Measurements from ENCODE around the gene ANO3. TPM values are rescaled to one million over a fixed set of nuclear protein-coding genes. Genes with fewer than 3 reads are reported as not detected.

The ANO3 gene
- total and polyA plus RNA-seq, 4 donors = 0.02 to 0.63 (median 0.16) TPM

- 43 to 46% methylated on average over 2 of the region's 2 CpGs for WGBS, 2 donors
- peaks cover 0 to 3% (median 0%) of the 10 kb centered on the region in 3 donors for H3K27me3 ChIP-seq (ENCODE audit: control insufficient read depth in 3 of 3, insufficient read depth in 3 of 3, low read length in 2 of 3)
Observed at GRCh38 chr11:26549176-26549575, 217.2 kb downstream of the ANO3 start.

GRCh38 chr11:26550022-26550421 is 218.1 kb downstream of the ANO3 start:
- Histone ChIP-seq H3K36me3 (ENCODE audit: control insufficient read depth in 4 of 4, insufficient read depth in 4 of 4, low read length in 4 of 4) (no peaks in the 10 kb centered on the region), H3K27ac (ENCODE audit: low read depth in 1 of 2, low read length in 1 of 2) (no peak overlapping the region), H3K4me3 (no peak overlapping the region), H3K9me3 (ENCODE audit: control insufficient read depth in 4 of 4, insufficient read depth in 3 of 4, low read length in 3 of 4) (no peaks in the 10 kb centered on the region), H3K4me1 (ENCODE audit: control insufficient read depth in 5 of 5, insufficient read depth in 5 of 5, low read length in 5 of 5) (no peaks in the 10 kb centered on the region), H3K9ac (ENCODE audit: insufficient read depth in 1 of 2, low read length in 2 of 2) (no peak overlapping the region), H3K27me3 (ENCODE audit: control insufficient read depth in 3 of 3, insufficient read depth in 3 of 3, low read length in 2 of 3) (peaks cover 0 to 3% (median 0%) of the 10 kb centered on the region in 3 donors)
- no peak for TF ChIP-seq CTCF (IDR thresholded peaks at IDR 0.05; ENCODE audit: control extremely low read depth, extremely low read depth)
- 79 to 83% methylated on average over 1 of the region's 1 CpG for WGBS, 2 donors
- ATAC-seq (ENCODE audit: insufficient read depth, low FRiP score) (no peak), DNase-seq (no peak)

More at GRCh38 chr11:26549176-26549575, 217.2 kb downstream of the ANO3 start:
- no peak for DNase-seq
- TF ChIP-seq CTCF (IDR thresholded peaks at IDR 0.05; ENCODE audit: control extremely low read depth, extremely low read depth) = no peak
- no peak for ATAC-seq (ENCODE audit: insufficient read depth, low FRiP score)
- H3K36me3 ChIP-seq (ENCODE audit: control insufficient read depth in 4 of 4, insufficient read depth in 4 of 4, low read length in 4 of 4) = no peaks in the 10 kb centered on the region
- no peaks in the 10 kb centered on the region for H3K9me3 ChIP-seq (ENCODE audit: control insufficient read depth in 4 of 4, insufficient read depth in 3 of 4, low read length in 3 of 4)
- no peak overlapping the region for H3K4me3 ChIP-seq
- H3K27ac ChIP-seq (ENCODE audit: low read depth in 1 of 2, low read length in 1 of 2) = no peak overlapping the region
- no peak overlapping the region for H3K9ac ChIP-seq (ENCODE audit: insufficient read depth in 1 of 2, low read length in 2 of 2)
- no peaks in the 10 kb centered on the region for H3K4me1 ChIP-seq (ENCODE audit: control insufficient read depth in 5 of 5, insufficient read depth in 5 of 5, low read length in 5 of 5)

- H3K4me1 ChIP-seq (ENCODE audit: control insufficient read depth in 5 of 5, insufficient read depth in 5 of 5, low read length in 5 of 5) = no peaks in the 10 kb centered on the region
- H3K27me3 ChIP-seq (ENCODE audit: control insufficient read depth in 3 of 3, insufficient read depth in 3 of 3, low read length in 2 of 3) = peaks cover 0 to 3% (median 0%) of the 10 kb centered on the region in 3 donors
- DNase-seq = peak in 1 of 3 donors; percentile 23
- H3K36me3 ChIP-seq (ENCODE audit: control insufficient read depth in 4 of 4, insufficient read depth in 4 of 4, low read length in 4 of 4) = no peaks in the 10 kb centered on the region
- H3K9me3 ChIP-seq (ENCODE audit: control insufficient read depth in 4 of 4, insufficient read depth in 3 of 4, low read length in 3 of 4) = no peaks in the 10 kb centered on the region
- TF ChIP-seq CTCF (IDR thresholded peaks at IDR 0.05; ENCODE audit: control extremely low read depth, extremely low read depth) = no peak
- H3K27ac ChIP-seq (ENCODE audit: low read depth in 1 of 2, low read length in 1 of 2) = no peak overlapping the region
- no peak overlapping the region for H3K9ac ChIP-seq (ENCODE audit: insufficient read depth in 1 of 2, low read length in 2 of 2)
- no peak overlapping the region for H3K4me3 ChIP-seq
- ATAC-seq (ENCODE audit: insufficient read depth, low FRiP score) = no peak
- WGBS, 2 donors = 42 to 51% methylated on average over 1 of the region's 1 CpG
Observed at GRCh38 chr11:26551186-26551801, 219.4 kb downstream of the ANO3 start.

- H3K36me3 ChIP-seq (ENCODE audit: control insufficient read depth in 4 of 4, insufficient read depth in 4 of 4, low read length in 4 of 4) = no peaks in the 10 kb centered on the region
- no peak overlapping the region for H3K27ac ChIP-seq (ENCODE audit: low read depth in 1 of 2, low read length in 1 of 2)
- TF ChIP-seq CTCF (IDR thresholded peaks at IDR 0.05; ENCODE audit: control extremely low read depth, extremely low read depth) = no peak
- H3K9me3 ChIP-seq (ENCODE audit: control insufficient read depth in 4 of 4, insufficient read depth in 3 of 4, low read length in 3 of 4) = no peaks in the 10 kb centered on the region
- DNase-seq (no peak), ATAC-seq (ENCODE audit: insufficient read depth, low FRiP score) (no peak)
- H3K4me3 ChIP-seq = no peak overlapping the region
- H3K27me3 ChIP-seq (ENCODE audit: control insufficient read depth in 3 of 3, insufficient read depth in 3 of 3, low read length in 2 of 3) = no peaks in the 10 kb centered on the region
- WGBS, 2 donors = 48 to 74% methylated on average over 2 of the region's 2 CpGs
- H3K9ac ChIP-seq (ENCODE audit: insufficient read depth in 1 of 2, low read length in 2 of 2) = no peak overlapping the region
- H3K4me1 ChIP-seq (ENCODE audit: control insufficient read depth in 5 of 5, insufficient read depth in 5 of 5, low read length in 5 of 5) = no peaks in the 10 kb centered on the region
Observed at GRCh38 chr11:26553182-26553581, 221.3 kb downstream of the ANO3 start.

Measured in lung (tissue), 12 donors.